Astrocyte of the spinal cord (primary cell): ENCODE data around the gene DTWD2.
"Not testable (repeated sequence)": the region's sequence is repeated elsewhere in the genome, so short reads cannot be mapped to it uniquely, and the experiment has no call there.

Experiments
- DNase-seq: peaks from one replicate; pipeline ENCODE4 v3.0.0; 2011; ENCODE audit warnings: low read depth, low spot score
- H3K4me3 ChIP-seq: 2 replicates; pipeline ENCODE4 v1.5.1; 2011; ENCODE audit warnings: low read depth, mild to moderate bottlenecking, low read length, moderate library complexity
- CTCF ChIP-seq: IDR thresholded peaks from 2 replicates; pipeline ENCODE4 v1.5.1; 2012; ENCODE audit warnings: low read depth, mild to moderate bottlenecking, low read length, inconsistent platforms
- in situ Hi-C: cut with HindIII; loops from 2 replicates; pipeline ENCODE4 v1.10.0; 2017; ENCODE audit warnings: low sequenced_read_pairs

DTWD2 gene

GRCh38 chr5:118984602-118985001, 3.7 kb downstream of the DTWD2 start:
- TF ChIP-seq CTCF: no peak
- no peak overlapping the region for H3K4me3 ChIP-seq
- in situ Hi-C loops: no loop called here
- peak; percentile 79 for DNase-seq

GRCh38 chr5:118981783-118982182, 6.6 kb downstream of the DTWD2 start:
- no peak for DNase-seq
- TF ChIP-seq CTCF: no peak
- in situ Hi-C loops: no loop called here
- no peak overlapping the region for H3K4me3 ChIP-seq

GRCh38 chr5:118980438-118980837, 7.9 kb downstream of the DTWD2 start:
- no peak for TF ChIP-seq CTCF
- H3K4me3 ChIP-seq: no peak overlapping the region
- in situ Hi-C loops: no loop called here
- DNase-seq: no peak

GRCh38 chr5:118980017-118980416, 8.3 kb downstream of the DTWD2 start:
- H3K4me3 ChIP-seq: no peak overlapping the region
- TF ChIP-seq CTCF: no peak
- DNase-seq: no peak
- in situ Hi-C loops: no loop called here

- in situ Hi-C loops, H3K4me3 ChIP-seq, DNase-seq: not testable (repeated sequence)
These were observed 14.4 kb downstream of the DTWD2 start for GRCh38 chr5:118973779-118974445.

- in situ Hi-C loops: no loop called here
- peak; percentile 30 for DNase-seq
- TF ChIP-seq CTCF: no peak
- no peak overlapping the region for H3K4me3 ChIP-seq
These were observed 19.4 kb downstream of the DTWD2 start for GRCh38 chr5:118968925-118969375.

GRCh38 chr5:118968406-118968911, 19.9 kb downstream of the DTWD2 start:
- in situ Hi-C loops: no loop called here
- no peak overlapping the region for H3K4me3 ChIP-seq
- TF ChIP-seq CTCF: no peak
- no peak for DNase-seq
